B cell (primary cell): ENCODE results near the gene PCDHGA5. TPM values are rescaled to one million over a fixed set of nuclear protein-coding genes. Genes with fewer than 3 reads are reported as not detected.

Source experiments
- polyA plus RNA-seq: library from polyadenylated mRNA; depleted of rRNA; stranded (reverse); fragments of >200 nt; gene quantifications from 2 replicates; pipeline ENCODE4 v1.2.3, GENCODE V29; 2012
- total RNA-seq, 2 donors: library from RNA; stranded (reverse); fragments of 120-200 nt in 1 of 2; gene quantifications; 1 replicate in 1 of 2; 2 replicates in 1 of 2; pipeline versions ENCODE4 v1.2.3 to v1.2.4, GENCODE V29; 2013 to 2022

Gene PCDHGA5
- total and polyA plus RNA-seq, 2 donors (not counting 1 experiment from before 2014, with no cell fraction given) = 0.21 to 1.7 TPM

Other genes with a start within 250 kb of the PCDHGA5 start
Only the 30 nearest of the 36 such genes appear.
- gene PCDHB9, start 177.0 kb upstream of the PCDHGA5 start, total RNA-seq = 0.12 TPM in 2 replicates
- 0.12 and 0.20 TPM in 2 replicates for gene PCDHB9, start 177.0 kb upstream of the PCDHGA5 start, polyA plus RNA-seq
- gene PCDHB10, start 171.8 kb upstream of the PCDHGA5 start, total RNA-seq = not detected in 2 replicates
- gene PCDHB10, start 171.8 kb upstream of the PCDHGA5 start, polyA plus RNA-seq = not detected in 2 replicates
- gene PCDHB11, start 164.5 kb upstream of the PCDHGA5 start, total RNA-seq = not detected in 2 replicates
- not detected in 2 replicates for gene PCDHB11, start 164.5 kb upstream of the PCDHGA5 start, polyA plus RNA-seq
- not detected in 2 replicates for gene PCDHB12, start 155.4 kb upstream of the PCDHGA5 start, total RNA-seq
- not detected in 2 replicates for gene PCDHB12, start 155.4 kb upstream of the PCDHGA5 start, polyA plus RNA-seq
- 0.07 TPM in 1 of 2 replicates, not detected in the other for gene PCDHB13, start 150.2 kb upstream of the PCDHGA5 start, total RNA-seq
- gene PCDHB13, start 150.2 kb upstream of the PCDHGA5 start, polyA plus RNA-seq = not detected in 2 replicates
- gene PCDHB14, start 140.8 kb upstream of the PCDHGA5 start, total RNA-seq = 0.10 TPM in 1 of 2 replicates, not detected in the other
- not detected in 2 replicates for gene PCDHB14, start 140.8 kb upstream of the PCDHGA5 start, polyA plus RNA-seq
- not detected in 2 replicates for gene PCDHB15, start 118.8 kb upstream of the PCDHGA5 start, total RNA-seq
- gene PCDHB15, start 118.8 kb upstream of the PCDHGA5 start, polyA plus RNA-seq = 0.10 TPM in 1 of 2 replicates, not detected in the other
- gene SLC25A2, start 60.1 kb upstream of the PCDHGA5 start, total RNA-seq = 3.4 and 3.6 TPM in 2 replicates
- 0.12 and 0.29 TPM in 2 replicates for gene SLC25A2, start 60.1 kb upstream of the PCDHGA5 start, polyA plus RNA-seq
- gene TAF7, start 43.4 kb upstream of the PCDHGA5 start, total RNA-seq = 119 TPM in 2 replicates
- 52.1 and 76.7 TPM in 2 replicates for gene TAF7, start 43.4 kb upstream of the PCDHGA5 start, polyA plus RNA-seq
- gene PCDHGA1, start 33.6 kb upstream of the PCDHGA5 start, total RNA-seq = 0.53 and 0.64 TPM in 2 replicates
- gene PCDHGA1, start 33.6 kb upstream of the PCDHGA5 start, polyA plus RNA-seq = 0.06 and 0.17 TPM in 2 replicates
- 0.07 and 0.29 TPM in 2 replicates for gene PCDHGA2, start 25.4 kb upstream of the PCDHGA5 start, total RNA-seq
- 0.06 and 0.09 TPM in 2 replicates for gene PCDHGA2, start 25.4 kb upstream of the PCDHGA5 start, polyA plus RNA-seq
- gene PCDHGA3, start 20.3 kb upstream of the PCDHGA5 start, total RNA-seq = 0.29 and 0.32 TPM in 2 replicates
- gene PCDHGA3, start 20.3 kb upstream of the PCDHGA5 start, polyA plus RNA-seq = 0.10 TPM in 1 of 2 replicates, not detected in the other
- 0.66 and 0.69 TPM in 2 replicates for gene PCDHGB1, start 14.1 kb upstream of the PCDHGA5 start, total RNA-seq
- 0.09 and 0.10 TPM in 2 replicates for gene PCDHGB1, start 14.1 kb upstream of the PCDHGA5 start, polyA plus RNA-seq
- gene PCDHGA4, start 9.1 kb upstream of the PCDHGA5 start, total RNA-seq = 1.1 TPM in 2 replicates
- gene PCDHGA4, start 9.1 kb upstream of the PCDHGA5 start, polyA plus RNA-seq = 0.09 and 0.13 TPM in 2 replicates
- 3.3 and 3.9 TPM in 2 replicates for gene PCDHGB2, start 4.2 kb upstream of the PCDHGA5 start, total RNA-seq
- gene PCDHGB2, start 4.2 kb upstream of the PCDHGA5 start, polyA plus RNA-seq = 0.32 and 0.66 TPM in 2 replicates
- gene PCDHGB3, start 6.1 kb downstream of the PCDHGA5 start, total RNA-seq = 2.8 and 3.8 TPM in 2 replicates
- 0.33 and 0.52 TPM in 2 replicates for gene PCDHGB3, start 6.1 kb downstream of the PCDHGA5 start, polyA plus RNA-seq
- gene PCDHGA6, start 9.7 kb downstream of the PCDHGA5 start, total RNA-seq = 2.5 and 2.7 TPM in 2 replicates
- gene PCDHGA6, start 9.7 kb downstream of the PCDHGA5 start, polyA plus RNA-seq = 0.33 and 0.78 TPM in 2 replicates
- gene PCDHGA7, start 18.6 kb downstream of the PCDHGA5 start, total RNA-seq = 1.8 and 2.3 TPM in 2 replicates
- 0.23 and 0.49 TPM in 2 replicates for gene PCDHGA7, start 18.6 kb downstream of the PCDHGA5 start, polyA plus RNA-seq
- gene PCDHGB4, start 23.5 kb downstream of the PCDHGA5 start, total RNA-seq = 1.6 and 1.8 TPM in 2 replicates
- gene PCDHGB4, start 23.5 kb downstream of the PCDHGA5 start, polyA plus RNA-seq = 0.06 and 0.39 TPM in 2 replicates
- gene PCDHGA8, start 28.5 kb downstream of the PCDHGA5 start, total RNA-seq = 1.2 and 1.3 TPM in 2 replicates
- gene PCDHGA8, start 28.5 kb downstream of the PCDHGA5 start, polyA plus RNA-seq = 0.06 and 0.21 TPM in 2 replicates
- 2.5 TPM in 2 replicates for gene PCDHGB5, start 33.8 kb downstream of the PCDHGA5 start, total RNA-seq
- gene PCDHGB5, start 33.8 kb downstream of the PCDHGA5 start, polyA plus RNA-seq = 0.20 and 0.37 TPM in 2 replicates
- 1.9 and 2.5 TPM in 2 replicates for gene PCDHGA9, start 38.6 kb downstream of the PCDHGA5 start, total RNA-seq
- 0.19 TPM in 2 replicates for gene PCDHGA9, start 38.6 kb downstream of the PCDHGA5 start, polyA plus RNA-seq
- 2.1 and 2.2 TPM in 2 replicates for gene PCDHGB6, start 43.9 kb downstream of the PCDHGA5 start, total RNA-seq
- gene PCDHGB6, start 43.9 kb downstream of the PCDHGA5 start, polyA plus RNA-seq = 0.22 and 0.33 TPM in 2 replicates
- gene PCDHGA10, start 48.8 kb downstream of the PCDHGA5 start, total RNA-seq = 1.9 and 2.0 TPM in 2 replicates
- gene PCDHGA10, start 48.8 kb downstream of the PCDHGA5 start, polyA plus RNA-seq = 0.06 and 0.10 TPM in 2 replicates
- gene PCDHGB7, start 53.5 kb downstream of the PCDHGA5 start, total RNA-seq = 1.9 and 2.2 TPM in 2 replicates
- gene PCDHGB7, start 53.5 kb downstream of the PCDHGA5 start, polyA plus RNA-seq = 0.06 and 0.12 TPM in 2 replicates
- gene PCDHGA11, start 56.9 kb downstream of the PCDHGA5 start, total RNA-seq = 1.5 and 1.8 TPM in 2 replicates
- gene PCDHGA11, start 56.9 kb downstream of the PCDHGA5 start, polyA plus RNA-seq = 0.15 TPM in 1 of 2 replicates, not detected in the other
- 1.6 and 2.8 TPM in 2 replicates for gene PCDHGA12, start 66.3 kb downstream of the PCDHGA5 start, total RNA-seq
- gene PCDHGA12, start 66.3 kb downstream of the PCDHGA5 start, polyA plus RNA-seq = 0.09 and 0.27 TPM in 2 replicates
- gene PCDHGC3, start 111.8 kb downstream of the PCDHGA5 start, total RNA-seq = 1.9 and 2.0 TPM in 2 replicates
- gene PCDHGC3, start 111.8 kb downstream of the PCDHGA5 start, polyA plus RNA-seq = 0.12 and 0.88 TPM in 2 replicates
- gene PCDHGC4, start 120.9 kb downstream of the PCDHGA5 start, total RNA-seq = 0.42 and 0.75 TPM in 2 replicates
- 0.09 and 0.14 TPM in 2 replicates for gene PCDHGC4, start 120.9 kb downstream of the PCDHGA5 start, polyA plus RNA-seq
- 0.46 and 0.67 TPM in 2 replicates for gene PCDHGC5, start 124.9 kb downstream of the PCDHGA5 start, total RNA-seq
- gene PCDHGC5, start 124.9 kb downstream of the PCDHGA5 start, polyA plus RNA-seq = 0.06 and 0.10 TPM in 2 replicates